ENCODE measurements around the gene IL5.

The IL5 gene

GRCh38 chr5:132493821-132494220, 49.5 kb downstream of the IL5 start:
- TF ChIP-seq CTCF (IDR thresholded peaks at IDR 0.05; ENCODE audit: low read depth, low read length, missing control alignments), result no peak
- DNase-seq (ENCODE audit: low read depth), result no peak
- in situ Hi-C loops (cut with HindIII; ENCODE audit: low sequenced_read_pairs), result no loop called here
- H3K4me3 ChIP-seq (ENCODE audit: low read depth, low read length), result no peak overlapping the region

GRCh38 chr5:132493241-132493640, 50.1 kb downstream of the IL5 start:
- no peak for DNase-seq (ENCODE audit: low read depth)
- no peak for TF ChIP-seq CTCF (IDR thresholded peaks at IDR 0.05; ENCODE audit: low read depth, low read length, missing control alignments)
- H3K4me3 ChIP-seq (ENCODE audit: low read depth, low read length), result no peak overlapping the region
- in situ Hi-C loops (cut with HindIII; ENCODE audit: low sequenced_read_pairs), result no loop called here

- no peak overlapping the region for H3K4me3 ChIP-seq (ENCODE audit: low read depth, low read length)
- DNase-seq (ENCODE audit: low read depth), result no peak
- in situ Hi-C loops (cut with HindIII; ENCODE audit: low sequenced_read_pairs), result no loop called here
- TF ChIP-seq CTCF (IDR thresholded peaks at IDR 0.05; ENCODE audit: low read depth, low read length, missing control alignments), result no peak
Observed at GRCh38 chr5:132492386-132493125, 50.8 kb downstream of the IL5 start.

Measured in astrocyte of the cerebellum (primary cell).